Esophagus muscularis mucosa (tissue), 4 donors: ENCODE measurements around the gene MAPK4.

ENCODE experiments used
- CTCF ChIP-seq, 3 experiments: fragments of 200-600 bp in 2 of 3; fragments of 450-650 bp in 1 of 3; sonication (generic) in 2 of 3; IDR thresholded peaks; one replicate each; pipeline ENCODE4 v1.5.1; 2017 to 2019; ENCODE audit warnings: antibody characterized with exemption in 3 of 3, mild to moderate bottlenecking in 2 of 3, moderate library complexity in 1 of 3
- EP300 ChIP-seq: sonication (generic); formaldehyde crosslinking; IDR thresholded peaks from one replicate; pipeline ENCODE4 v1.6.1; 2017; ENCODE audit warnings: antibody characterized with exemption
- POLR2A ChIP-seq: fragments of 450-650 bp; IDR thresholded peaks from one replicate; pipeline ENCODE4 v1.6.1; 2017; ENCODE audit warnings: antibody characterized with exemption, moderate library complexity, mild to moderate bottlenecking, low read depth
- POLR2AphosphoS5 ChIP-seq, 2 donors: sonication (generic); formaldehyde crosslinking; IDR thresholded peaks; one replicate each; pipeline ENCODE4 v1.6.1; 2017; ENCODE audit warnings: antibody characterized with exemption in 2 of 2

GRCh38 chr18:50523165-50523564 lies 36.7 kb upstream of the MAPK4 start:
- TF ChIP-seq CTCF (IDR thresholded peaks at IDR 0.05), result no peak
- TF ChIP-seq POLR2A, result no peak
- no peak for TF ChIP-seq POLR2AphosphoS5 (IDR thresholded peaks at IDR 0.05)
- no peak for TF ChIP-seq EP300
